NCI-H774 (cell line): ENCODE measurements around the gene KIF1C.
"Not testable (repeated sequence)": the region's sequence is repeated elsewhere in the genome, so short reads cannot be mapped to it uniquely, and the experiment has no call there.

Experiments
- DNase-seq: peaks from one replicate; lab custom pipeline; 2025; lab: John Stamatoyannopoulos, UW

The KIF1C gene

DNA sequence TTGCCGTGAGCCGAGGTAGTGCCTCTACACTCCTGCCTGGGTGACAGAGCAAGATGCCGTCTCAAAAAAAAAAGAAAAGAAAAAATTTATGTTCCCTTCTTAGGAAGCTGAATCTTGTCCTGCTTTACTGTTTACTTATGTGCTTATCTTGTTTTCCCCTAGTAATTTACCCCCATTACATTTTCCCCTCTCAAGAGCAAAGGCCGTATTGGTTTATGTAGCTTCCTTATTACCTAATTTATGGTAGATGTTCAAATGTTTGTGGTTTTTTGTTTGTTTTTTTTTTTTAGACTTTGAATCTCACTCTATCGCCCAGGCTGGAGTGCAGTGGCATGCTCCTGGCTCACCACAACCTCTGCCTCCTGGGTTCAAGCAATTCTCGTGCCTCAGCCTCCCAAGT lies 47.7 kb downstream of the KIF1C start:
- no peak for DNase-seq

DNA sequence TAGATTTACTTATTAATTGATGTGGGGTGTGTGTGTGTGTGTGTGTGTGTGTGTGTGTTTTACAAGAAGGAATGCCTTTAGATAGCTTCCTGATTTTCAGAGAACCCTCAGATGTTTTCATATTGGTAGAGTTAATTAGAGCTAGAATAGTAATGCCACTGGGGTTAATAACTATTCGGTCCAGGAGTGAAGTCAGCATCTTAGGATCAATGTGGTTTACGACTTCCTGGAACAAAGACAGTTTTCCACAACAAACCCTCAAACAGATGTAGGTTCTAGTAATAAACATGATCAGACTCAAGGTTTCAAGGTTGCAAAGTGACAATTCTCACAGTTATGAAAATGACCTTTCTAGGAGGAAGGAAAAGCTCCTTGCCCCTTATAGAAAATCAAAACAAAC lies 49.7 kb downstream of the KIF1C start:
- no peak for DNase-seq

DNA sequence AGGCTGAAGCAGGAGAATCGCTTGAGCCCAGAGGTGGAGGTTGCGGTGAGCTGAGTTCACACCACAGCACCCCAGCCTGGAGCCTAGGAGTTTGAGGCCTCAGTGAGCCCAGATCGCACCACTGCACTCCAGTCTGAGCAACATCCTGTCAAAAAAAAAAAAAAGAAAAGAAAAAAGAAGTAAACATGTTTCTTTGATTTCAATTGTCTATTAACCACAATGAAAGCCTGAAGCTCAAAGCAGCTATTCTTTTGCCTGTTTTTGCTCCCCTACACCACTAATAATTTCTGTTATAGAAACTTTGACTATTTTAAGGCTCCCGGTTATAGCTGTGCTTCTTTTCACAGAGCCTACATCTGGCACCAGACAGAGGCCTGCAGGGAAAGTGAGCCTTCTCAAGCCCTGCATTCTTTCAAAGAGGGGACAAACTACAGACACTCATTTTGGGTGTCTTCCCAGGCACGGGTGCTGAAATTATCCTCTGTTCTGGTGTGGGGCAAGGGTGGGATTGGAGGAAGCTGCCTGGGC lies 51.6 kb downstream of the KIF1C start:
- no peak for DNase-seq

DNA sequence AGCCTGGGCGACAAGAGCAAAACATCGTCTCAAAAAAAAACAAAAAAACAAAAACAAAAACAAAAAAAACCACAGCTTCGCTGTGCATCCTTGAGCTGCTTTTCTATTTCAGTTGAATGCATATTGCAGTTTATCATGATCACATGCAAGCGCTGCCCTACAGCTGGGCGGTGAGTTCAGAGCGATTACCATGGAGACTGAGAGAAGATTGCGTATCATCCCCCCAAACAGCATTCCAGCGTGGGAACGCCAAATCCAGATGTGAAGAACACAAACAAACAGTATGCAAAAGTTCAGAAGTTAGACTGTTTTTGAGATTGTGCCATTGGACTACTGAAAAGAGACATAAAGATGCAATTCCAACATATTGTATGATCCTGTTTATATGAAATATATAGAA lies 52.5 kb downstream of the KIF1C start:
- DNase-seq, result no peak

DNA sequence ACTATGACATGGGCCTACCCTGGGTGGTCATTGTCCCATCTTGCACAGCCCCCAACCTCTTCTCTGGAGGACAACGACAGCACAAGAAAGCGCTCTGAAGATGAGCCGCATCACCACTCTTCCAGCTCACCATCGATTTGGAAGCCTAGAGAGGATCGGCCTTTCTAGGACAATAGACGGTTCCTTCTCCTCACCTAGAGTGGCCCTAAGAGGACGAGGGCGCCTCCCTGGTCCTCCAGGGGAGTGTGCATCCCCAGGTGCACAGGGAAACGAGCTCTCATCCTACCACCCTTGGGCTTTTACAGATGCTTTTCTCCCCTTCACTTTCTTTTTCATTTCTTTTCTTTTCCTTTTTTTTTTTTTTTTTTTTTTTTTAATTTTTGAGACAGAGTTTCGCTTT lies 57.8 kb downstream of the KIF1C start:
- DNase-seq, result no peak

DNA sequence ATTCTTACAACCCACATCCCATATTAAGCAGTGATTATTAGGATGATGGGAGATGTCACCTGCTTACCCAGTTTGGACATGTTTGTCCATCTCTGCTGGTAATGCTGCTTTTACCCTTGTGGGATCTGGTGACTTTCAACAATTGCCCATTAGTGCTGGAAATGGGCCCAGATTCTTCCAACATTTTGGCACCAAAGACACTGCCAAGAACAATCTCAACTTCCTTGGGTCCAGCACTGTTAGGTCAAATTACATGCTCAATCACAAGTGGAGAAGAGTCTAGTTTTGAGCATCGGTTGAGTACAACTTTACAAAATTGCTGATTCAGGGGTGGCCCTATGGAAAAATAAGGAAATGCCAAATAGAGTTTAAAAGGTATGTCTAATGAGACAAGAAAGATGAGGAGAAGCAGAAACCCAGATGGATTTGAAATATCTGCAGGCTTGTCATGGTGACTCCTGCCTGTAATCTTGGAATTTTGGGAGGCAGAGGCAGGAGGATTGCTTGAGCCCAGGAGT lies 67.5 kb downstream of the KIF1C start:
- no peak for DNase-seq

DNA sequence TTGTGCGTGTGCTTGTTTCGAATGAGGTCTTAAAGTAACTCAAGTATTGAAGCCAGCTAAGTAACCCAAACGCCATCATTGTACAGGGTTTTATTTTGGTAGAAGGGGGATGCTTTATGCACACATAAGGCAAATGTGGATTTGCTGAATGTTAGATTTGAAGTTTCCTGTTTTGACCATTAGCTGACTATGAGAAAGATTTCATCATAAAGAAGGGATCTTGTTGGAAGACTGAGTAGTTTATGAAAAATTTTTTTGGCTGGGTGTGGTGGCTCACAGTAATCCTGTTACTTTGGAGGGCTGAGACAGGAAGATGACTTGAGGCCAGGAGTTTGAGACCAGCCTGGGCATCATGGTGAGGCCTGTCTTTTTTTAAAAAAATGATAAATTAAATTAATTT lies 70.5 kb downstream of the KIF1C start:
- DNase-seq, result no peak

DNA sequence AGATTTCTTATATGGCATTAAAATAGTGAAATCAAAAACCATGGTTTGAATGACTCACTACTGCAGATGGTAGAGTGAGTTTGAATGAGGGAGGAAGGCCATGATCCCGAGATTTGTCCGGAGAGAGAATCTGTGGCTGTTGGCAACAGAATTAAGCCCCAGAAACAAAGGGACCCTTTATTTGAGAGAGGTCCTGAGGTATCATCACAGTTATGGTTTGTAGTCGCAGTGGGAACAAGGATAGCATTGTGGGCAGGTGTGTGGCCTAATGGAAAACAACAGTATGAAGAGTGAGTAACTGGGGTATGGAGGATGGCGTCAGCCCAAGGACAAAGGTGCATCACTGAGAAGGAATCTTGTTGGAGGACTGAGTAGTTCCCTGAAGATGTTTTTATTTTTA lies 72.0 kb downstream of the KIF1C start:
- DNase-seq, result no peak

DNA sequence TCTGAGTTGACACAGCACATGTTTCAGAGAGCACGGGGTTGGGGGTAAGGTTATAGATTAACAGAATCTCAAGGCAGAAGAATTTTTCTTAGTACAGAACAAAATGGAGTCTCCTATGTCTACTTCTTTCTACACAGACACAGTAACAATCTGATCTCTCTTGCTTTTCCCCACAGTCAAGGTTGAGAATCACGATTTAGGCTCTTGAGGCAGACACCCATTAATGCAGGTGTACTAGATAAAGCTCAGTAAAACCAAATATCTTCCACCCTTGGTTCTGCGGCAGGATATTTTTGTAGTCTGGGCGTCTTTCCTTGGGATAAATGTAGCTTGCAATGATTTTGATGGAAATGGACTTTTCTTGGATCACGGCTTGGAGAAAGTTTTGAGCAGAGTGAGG lies 77.7 kb downstream of the KIF1C start:
- not testable (repeated sequence) for DNase-seq

DNA sequence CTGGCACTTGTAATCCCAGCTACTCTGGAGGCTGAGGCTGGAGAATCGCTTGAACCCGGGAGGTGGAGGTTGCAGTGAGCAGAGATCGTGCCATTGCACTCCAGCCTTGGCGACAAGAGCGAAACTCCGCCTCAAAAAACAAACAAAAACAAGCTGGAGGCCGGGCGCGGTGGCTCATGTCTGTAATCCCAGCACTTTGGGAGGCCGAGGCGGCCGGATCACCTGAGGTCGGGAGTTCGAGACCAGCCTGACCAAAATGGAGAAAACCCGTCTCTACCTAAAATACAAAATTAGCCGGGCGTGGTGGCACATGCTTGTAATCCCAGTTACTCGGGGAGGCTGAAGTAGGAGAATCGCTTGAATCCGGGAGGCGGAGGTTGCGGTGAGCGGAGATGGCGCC lies 79.5 kb downstream of the KIF1C start:
- DNase-seq, result not testable (repeated sequence)

DNA sequence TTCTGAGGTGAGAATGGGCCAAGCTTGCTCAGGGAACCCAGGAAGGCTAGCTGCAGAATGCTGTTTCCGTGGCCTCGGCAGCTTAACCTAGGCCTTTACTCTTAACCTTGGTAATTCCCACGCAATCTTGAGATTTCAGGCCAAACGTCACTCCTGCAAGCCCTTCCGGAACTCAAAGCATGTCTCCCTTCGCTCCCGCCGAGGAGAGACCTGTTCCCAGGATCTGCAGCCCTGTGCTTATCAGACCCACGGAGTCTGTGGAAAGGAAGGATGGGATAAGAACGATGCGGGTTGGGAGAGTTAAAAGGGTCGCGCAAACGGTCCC lies 80.0 kb downstream of the KIF1C start:
- no peak for DNase-seq
